Measurements from ENCODE around the gene IQGAP1.
A peak's percentile ranks its signal among the peaks of the same experiment; 100 is the strongest.
"Not testable (repeated sequence)": the region's sequence is repeated elsewhere in the genome, so short reads cannot be mapped to it uniquely, and the experiment has no call there.

IQGAP1 gene

GRCh38 chr15:90411176-90411575, 23.1 kb downstream of the IQGAP1 start:
- H3K4me3 ChIP-seq (ENCODE audit: low read depth, low read length), result no peak overlapping the region
- no peak for TF ChIP-seq CTCF (IDR thresholded peaks at IDR 0.05; ENCODE audit: low read depth, low read length)

- H3K4me3 ChIP-seq (ENCODE audit: low read depth, low read length), result no peak overlapping the region
These were observed 24.5 kb downstream of the IQGAP1 start for GRCh38 chr15:90412356-90413194.

GRCh38 chr15:90413411-90414379, 25.7 kb downstream of the IQGAP1 start:
- no peak for TF ChIP-seq CTCF (IDR thresholded peaks at IDR 0.05; ENCODE audit: low read depth, low read length)
- peak overlapping the region; percentile 39 for H3K4me3 ChIP-seq (ENCODE audit: low read depth, low read length)

More at GRCh38 chr15:90412356-90413194, 24.5 kb downstream of the IQGAP1 start:
- no peak for TF ChIP-seq CTCF (IDR thresholded peaks at IDR 0.05; ENCODE audit: low read depth, low read length)

- no peak for TF ChIP-seq CTCF (IDR thresholded peaks at IDR 0.05; ENCODE audit: low read depth, low read length)
- peak overlapping the region; percentile 39 for H3K4me3 ChIP-seq (ENCODE audit: low read depth, low read length)
These were observed 26.5 kb downstream of the IQGAP1 start for GRCh38 chr15:90414408-90415028.

- H3K4me3 ChIP-seq (ENCODE audit: low read depth, low read length), result not testable (repeated sequence)
These were observed 28.0 kb downstream of the IQGAP1 start for GRCh38 chr15:90416052-90416451.

GRCh38 chr15:90418627-90419026, 30.6 kb downstream of the IQGAP1 start:
- no peak for TF ChIP-seq CTCF (IDR thresholded peaks at IDR 0.05; ENCODE audit: low read depth, low read length)
- H3K4me3 ChIP-seq (ENCODE audit: low read depth, low read length), result no peak overlapping the region

- TF ChIP-seq CTCF (IDR thresholded peaks at IDR 0.05; ENCODE audit: low read depth, low read length), result no peak
- H3K4me3 ChIP-seq (ENCODE audit: low read depth, low read length), result no peak overlapping the region
These were observed 31.2 kb downstream of the IQGAP1 start for GRCh38 chr15:90419206-90419605.
